AG04449 (cell line): ENCODE results near the gene MYOM3.

Experiments
- CTCF ChIA-PET: fragments of 350-600 bp; formaldehyde crosslinking; extraction: SDS; loops from one replicate; lab custom pipeline; 2021; ENCODE audit warnings: antibody characterized with exemption; lab: Yijun Ruan, JAX
- POLR2A ChIA-PET: fragments of 400-600, 350-600 bp; formaldehyde crosslinking; extraction: SDS; loops from one replicate; lab custom pipeline; 2020; ENCODE audit warnings: antibody characterized with exemption, inconsistent platforms; lab: Yijun Ruan, JAX
- DNase-seq: peaks from one replicate; pipeline ENCODE4 v3.0.0-alpha.2; 2010; ENCODE audit warnings: low read depth, low spot score
- H3K4me3 ChIP-seq: 2 replicates; pipeline ENCODE4 v1.5.1; 2011; ENCODE audit warnings: low read depth, mild to moderate bottlenecking, control low read depth, low read length
- CTCF ChIP-seq: IDR thresholded peaks from one replicate; pipeline ENCODE4 v1.5.1; 2011; ENCODE audit warnings: mild to moderate bottlenecking, moderate library complexity, low read length, control low read depth, inconsistent platforms; ENCODE audit not compliant: insufficient read depth; ENCODE audit errors: missing control alignments

Gene MYOM3

GRCh38 chr1:24140741-24141181 lies 28.8 kb upstream of the MYOM3 start:
- CTCF ChIA-PET = interaction anchor here (3.0 kb wide), 1 partner anchor 10 kb away, joined by 21 read pairs; no protein-coding TSS in a partner anchor

GRCh38 chr1:24139841-24140425 lies 28.0 kb upstream of the MYOM3 start:
- TF ChIP-seq CTCF = no peak
- no peak overlapping the region for H3K4me3 ChIP-seq
- ChIA-PET CTCF (interaction anchor here (3.0 to 3.9 kb wide), 2 partner anchors 10 to 11 kb away, joined by 19 to 21 read pairs; no protein-coding TSS in a partner anchor), POLR2A (no interaction called here)
- DNase-seq = no peak

More at GRCh38 chr1:24140741-24141181, 28.8 kb upstream of the MYOM3 start:
- DNase-seq = no peak
- TF ChIP-seq CTCF = no peak
- H3K4me3 ChIP-seq = no peak overlapping the region
- POLR2A ChIA-PET = no interaction called here

GRCh38 chr1:24139222-24139489 lies 27.2 kb upstream of the MYOM3 start:
- no peak overlapping the region for H3K4me3 ChIP-seq
- CTCF ChIA-PET = interaction anchor here (3.9 kb wide), 1 partner anchor 11 kb away, joined by 19 read pairs; no protein-coding TSS in a partner anchor
- POLR2A ChIA-PET = no interaction called here
- TF ChIP-seq CTCF = no peak
- no peak for DNase-seq

- H3K4me3 ChIP-seq = no peak overlapping the region
- no peak for TF ChIP-seq CTCF
- ChIA-PET POLR2A (no interaction called here), CTCF (interaction anchor here (1.2 to 3.9 kb wide), 2 partner anchors 9 to 11 kb away, joined by 5 to 19 read pairs; no protein-coding TSS in a partner anchor)
- DNase-seq = no peak
These were observed 26.7 kb upstream of the MYOM3 start for GRCh38 chr1:24138476-24139221.

- DNase-seq = no peak
- POLR2A ChIA-PET = interaction anchor here (0.6 kb wide), 1 partner anchor 17 kb away, joined by 4 read pairs; no protein-coding TSS in a partner anchor
- no peak for TF ChIP-seq CTCF
- CTCF ChIA-PET = interaction anchor here (0.8 to 3.9 kb wide), 3 partner anchors 11 to 15 kb away, joined by 3 to 19 read pairs (median 4); no protein-coding TSS in a partner anchor
- H3K4me3 ChIP-seq = no peak overlapping the region
These were observed 25.1 kb upstream of the MYOM3 start for GRCh38 chr1:24136956-24137539.

- CTCF ChIA-PET = interaction anchor here (1.1 to 3.3 kb wide), 3 partner anchors 13 to 16 kb away, joined by 4 to 26 read pairs (median 5); no protein-coding TSS in a partner anchor
- H3K4me3 ChIP-seq = no peak overlapping the region
- no peak for DNase-seq
- POLR2A ChIA-PET = no interaction called here
- no peak for TF ChIP-seq CTCF
These were observed 22.4 kb upstream of the MYOM3 start for GRCh38 chr1:24134376-24134775.
